NCI-H226 (cell line): ENCODE measurements around the gene C20orf144.

Experiments used
- DNase-seq: peaks from one replicate; pipeline ENCODE4 v3.0.0-alpha.2; 2015

The C20orf144 gene

GRCh38 chr20:33677991-33678702 lies 16.0 kb downstream of the C20orf144 start:
- no peak for DNase-seq

- DNase-seq = no peak
Observed at GRCh38 chr20:33679758-33680485, 17.8 kb downstream of the C20orf144 start.

- DNase-seq = no peak
Observed at GRCh38 chr20:33680686-33681085, 18.6 kb downstream of the C20orf144 start.

- no peak for DNase-seq
Observed at GRCh38 chr20:33681288-33681687, 19.2 kb downstream of the C20orf144 start.

GRCh38 chr20:33681728-33682353 lies 19.7 kb downstream of the C20orf144 start:
- no peak for DNase-seq

GRCh38 chr20:33684533-33685327 lies 22.6 kb downstream of the C20orf144 start:
- no peak for DNase-seq

GRCh38 chr20:33685328-33686099 lies 23.4 kb downstream of the C20orf144 start:
- DNase-seq = peak; percentile 40

GRCh38 chr20:33686100-33686983 lies 24.2 kb downstream of the C20orf144 start, which contains the start of gene E2F1:
E2F1 (minus strand) TSS chr20:33686385; CDS start chr20:33686264, 121 bp downstream.
- DNase-seq = peak; percentile 93

- DNase-seq = no peak
Observed at GRCh38 chr20:33686984-33687366, 24.8 kb downstream of the C20orf144 start.

- DNase-seq = peak; percentile 88
Observed at GRCh38 chr20:33687370-33687915, 25.3 kb downstream of the C20orf144 start.

GRCh38 chr20:33687993-33688937 lies 26.1 kb downstream of the C20orf144 start:
- no peak for DNase-seq

- DNase-seq = no peak
Observed at GRCh38 chr20:33688938-33689424, 26.9 kb downstream of the C20orf144 start.

- DNase-seq = no peak
Observed at GRCh38 chr20:33689493-33689892, 27.4 kb downstream of the C20orf144 start.

- DNase-seq = peak; percentile 60
Observed at GRCh38 chr20:33689973-33690372, 27.8 kb downstream of the C20orf144 start.

- DNase-seq = no peak
Observed at GRCh38 chr20:33693289-33693688, 31.2 kb downstream of the C20orf144 start.

GRCh38 chr20:33693741-33694638 lies 31.9 kb downstream of the C20orf144 start:
- DNase-seq = no peak

GRCh38 chr20:33694639-33695012 lies 32.5 kb downstream of the C20orf144 start:
- no peak for DNase-seq

- DNase-seq = no peak
Observed at GRCh38 chr20:33696448-33696847, 34.3 kb downstream of the C20orf144 start.
